HG03469 (cell line): ENCODE data around the gene APOL2.
"Not testable (repeated sequence)": the region's sequence is repeated elsewhere in the genome, so short reads cannot be mapped to it uniquely, and the experiment has no call there.

ENCODE experiments used
- ATAC-seq: cut with Tn5 transposase; IDR thresholded peaks from one replicate; pipeline ENCODE4 v1.9.1; 2021; ENCODE audit warnings: mild to moderate bottlenecking, moderate library complexity, moderate number of reproducible peaks; ENCODE audit not compliant: unreplicated experiment

The APOL2 gene, protein sequence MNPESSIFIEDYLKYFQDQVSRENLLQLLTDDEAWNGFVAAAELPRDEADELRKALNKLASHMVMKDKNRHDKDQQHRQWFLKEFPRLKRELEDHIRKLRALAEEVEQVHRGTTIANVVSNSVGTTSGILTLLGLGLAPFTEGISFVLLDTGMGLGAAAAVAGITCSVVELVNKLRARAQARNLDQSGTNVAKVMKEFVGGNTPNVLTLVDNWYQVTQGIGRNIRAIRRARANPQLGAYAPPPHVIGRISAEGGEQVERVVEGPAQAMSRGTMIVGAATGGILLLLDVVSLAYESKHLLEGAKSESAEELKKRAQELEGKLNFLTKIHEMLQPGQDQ

DNA sequence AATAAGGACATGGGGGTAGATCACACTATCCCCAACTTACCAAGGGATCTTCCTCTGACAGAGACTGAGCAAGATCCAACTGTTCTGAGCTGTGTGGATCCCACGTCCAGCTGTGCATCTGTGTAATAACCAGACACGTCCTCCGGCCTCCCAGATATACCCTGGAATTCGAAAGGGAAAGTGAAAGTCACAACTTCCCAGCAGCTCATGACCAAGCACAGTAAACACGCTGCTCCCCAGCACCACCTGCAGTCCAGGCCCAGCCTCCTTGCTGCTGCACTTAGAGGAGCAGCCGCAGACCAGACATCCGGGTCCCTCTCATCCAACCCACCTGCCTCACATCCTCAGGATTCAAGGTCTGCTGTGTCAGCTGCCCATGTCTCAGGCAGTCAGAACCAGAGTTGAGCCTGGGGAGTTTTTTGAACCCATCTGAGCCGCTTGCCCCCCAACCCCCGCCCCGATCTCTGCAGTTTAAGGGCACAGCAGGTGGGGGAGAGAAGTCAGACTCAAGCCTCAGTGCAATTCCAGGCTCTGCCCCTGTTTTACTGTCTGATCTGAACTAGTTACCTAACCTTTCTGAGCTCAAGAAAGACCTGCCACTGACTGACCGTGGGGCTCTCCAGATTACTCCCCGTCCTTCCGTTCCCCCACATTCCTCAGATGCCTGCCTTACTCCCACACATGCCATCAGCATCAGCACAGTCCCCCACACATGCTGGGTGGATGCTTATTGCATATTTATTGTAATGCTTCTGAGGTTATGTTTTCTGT lies at the start of gene APOL2:
APOL2 (minus strand) TSS at position 127 of the 771 bp plus-strand sequence. CDS start 6,365 bp downstream, outside the sequence.
- no peak for ATAC-seq

DNA sequence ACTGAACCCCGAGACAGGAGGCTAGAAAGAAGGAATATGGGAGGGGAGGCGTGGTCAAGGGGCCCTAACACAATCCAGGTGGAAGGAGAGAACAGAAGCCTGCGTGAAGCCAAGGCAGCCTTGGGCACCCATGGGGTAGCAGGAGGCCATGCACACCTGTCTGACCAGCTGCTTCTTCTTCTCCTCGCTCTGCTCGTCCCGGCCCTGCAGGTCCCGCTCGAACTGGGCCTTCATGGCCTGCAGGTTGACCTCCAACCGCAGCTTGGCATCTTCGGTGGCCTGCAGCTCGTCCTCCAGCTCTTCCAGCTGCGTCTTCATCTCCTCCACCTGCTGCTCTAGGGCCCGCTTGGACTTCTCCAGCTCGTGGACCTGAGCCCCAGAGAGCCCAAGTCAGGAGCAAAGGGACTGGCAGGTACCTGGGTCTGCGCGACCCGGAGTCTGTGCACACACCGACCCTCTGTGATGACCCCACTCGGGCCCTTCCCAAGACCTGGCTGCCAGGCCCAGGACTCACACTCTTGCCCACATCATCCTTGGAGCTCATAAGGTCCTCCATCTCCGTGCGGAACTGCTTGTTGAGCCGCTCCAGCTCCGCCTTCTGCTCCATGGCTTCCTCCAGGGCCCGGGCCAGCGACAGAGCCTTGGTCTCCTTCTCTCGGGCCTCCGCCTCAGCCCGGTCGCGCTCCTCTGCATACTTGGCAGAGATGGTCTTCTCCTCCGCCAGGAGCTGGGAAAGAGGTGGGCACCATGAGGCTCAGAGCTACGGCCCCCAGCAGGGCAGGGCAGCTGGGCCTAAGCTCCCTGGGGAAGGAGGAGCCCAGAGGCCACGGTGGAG lies 49.5 kb upstream of the APOL2 start:
- ATAC-seq = no peak

DNA sequence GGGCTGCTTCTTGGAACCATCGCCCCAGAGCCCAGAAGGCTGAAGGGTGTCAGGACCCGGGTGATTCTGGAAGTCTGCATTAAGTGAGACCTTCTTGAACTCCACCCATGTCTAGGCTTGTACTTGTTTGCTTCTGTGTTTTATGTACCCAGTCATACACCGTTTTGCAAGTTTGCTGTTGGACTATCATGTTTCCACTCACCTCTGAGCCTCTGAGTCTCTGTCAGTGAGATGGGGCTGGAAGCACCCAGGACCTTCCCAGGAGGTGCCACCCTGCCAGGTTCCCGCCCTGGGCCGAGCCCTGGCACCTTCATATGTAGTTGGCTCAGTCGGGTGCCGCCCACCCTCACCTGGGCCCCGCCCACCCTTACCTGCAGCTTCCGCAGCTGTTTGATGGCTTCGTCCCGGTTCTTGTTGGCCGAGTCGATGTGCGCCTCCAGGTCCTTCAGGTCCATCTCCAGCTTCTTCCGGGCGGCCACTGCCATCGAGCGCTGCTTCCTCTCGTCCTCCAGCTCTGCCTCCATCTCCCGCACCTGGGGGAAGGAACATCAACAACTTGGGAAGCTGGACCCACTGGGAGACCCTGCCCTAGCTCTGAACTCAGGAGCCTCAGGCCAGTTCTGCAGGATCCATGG lies 48.7 kb upstream of the APOL2 start:
- no peak for ATAC-seq

GRCh38 chr22:36286096-36286957 lies 47.0 kb upstream of the APOL2 start:
- ATAC-seq = no peak

DNA sequence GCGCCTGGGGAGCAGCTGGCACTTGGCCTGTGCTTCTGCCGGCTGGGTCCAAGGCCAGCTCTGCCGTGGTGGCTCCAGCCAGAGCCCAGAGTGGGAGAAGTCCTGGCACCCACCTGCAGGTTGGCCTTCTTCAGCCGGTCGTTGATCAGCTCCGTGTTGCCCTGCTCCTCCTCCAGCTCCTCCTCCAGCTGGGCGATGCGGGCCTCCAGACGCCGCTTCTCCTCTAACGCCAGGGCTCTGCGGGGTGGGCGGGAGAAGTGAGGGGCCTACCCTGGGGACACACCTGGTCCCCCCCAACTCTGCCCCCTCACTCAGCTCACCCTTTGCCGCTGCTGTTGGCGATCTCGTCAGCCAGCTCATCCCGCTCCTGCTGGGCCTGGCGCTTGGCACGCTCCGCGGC lies 46.2 kb upstream of the APOL2 start:
- ATAC-seq = no peak

DNA sequence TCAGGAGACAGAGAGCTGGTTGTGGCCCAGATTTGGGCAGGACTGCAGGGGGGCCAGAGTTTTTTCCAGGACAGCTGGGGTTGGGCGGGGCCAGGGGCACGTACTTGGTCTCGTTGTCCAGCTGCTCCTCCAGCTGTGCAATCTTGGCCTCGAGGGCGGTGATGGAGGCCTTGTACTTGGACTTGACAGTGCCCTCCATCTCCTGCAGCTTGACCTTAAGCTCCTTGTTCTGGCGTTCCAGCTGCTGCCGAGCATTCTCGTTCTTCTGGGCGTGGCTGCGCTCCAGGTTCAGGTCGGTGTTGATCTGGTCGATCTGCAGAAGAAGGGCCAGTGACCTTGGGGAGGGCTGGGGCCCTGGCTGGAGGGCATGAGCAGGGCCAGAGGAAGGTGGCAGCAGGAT lies 45.7 kb upstream of the APOL2 start:
- no peak for ATAC-seq

DNA sequence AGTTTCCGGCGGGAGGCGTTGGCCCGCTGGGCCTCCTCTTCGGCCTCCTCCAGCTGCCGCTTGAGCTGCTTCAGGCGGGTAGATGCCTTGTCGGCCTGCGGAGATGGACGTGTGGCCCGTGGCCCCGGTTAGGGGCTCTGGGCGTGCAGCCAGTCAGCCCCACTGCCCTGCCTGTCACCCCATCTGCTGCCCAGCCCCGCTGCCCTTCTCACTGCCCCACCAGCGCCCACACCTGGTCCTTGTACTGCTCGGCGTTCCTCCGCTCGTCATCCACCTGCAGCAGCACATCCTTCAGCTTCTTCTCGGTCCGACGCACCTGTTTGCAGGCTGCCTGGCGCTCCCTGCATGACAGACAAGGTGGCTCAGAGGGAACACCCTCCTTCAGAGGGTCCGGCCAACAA lies 44.8 kb upstream of the APOL2 start:
- no peak for ATAC-seq

DNA sequence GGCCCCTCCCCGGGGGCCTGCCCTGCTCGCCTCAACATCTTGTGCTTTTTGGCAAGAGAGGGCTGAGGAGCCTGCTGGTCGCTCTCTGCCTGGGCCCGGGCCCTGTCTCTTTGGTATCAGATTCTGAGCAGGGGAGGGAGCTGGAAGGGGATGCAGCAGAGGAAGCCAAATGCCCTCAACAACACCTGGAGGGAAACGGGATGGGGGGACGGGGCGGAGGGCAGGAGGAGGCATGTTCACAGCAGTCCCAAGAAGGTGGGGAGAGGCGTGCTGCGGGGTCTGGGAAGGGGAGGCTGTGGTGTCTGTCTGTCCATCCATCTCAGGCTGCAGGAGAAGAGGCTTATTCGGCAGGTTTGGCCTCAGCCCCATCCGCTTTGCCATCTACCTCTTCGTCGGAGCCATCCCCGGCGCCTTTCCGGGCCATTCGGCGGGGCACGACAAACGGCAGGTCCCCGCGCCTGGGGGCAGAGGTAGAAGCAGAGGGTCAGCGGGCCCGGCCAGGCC lies 43.1 kb upstream of the APOL2 start:
- no peak for ATAC-seq

DNA sequence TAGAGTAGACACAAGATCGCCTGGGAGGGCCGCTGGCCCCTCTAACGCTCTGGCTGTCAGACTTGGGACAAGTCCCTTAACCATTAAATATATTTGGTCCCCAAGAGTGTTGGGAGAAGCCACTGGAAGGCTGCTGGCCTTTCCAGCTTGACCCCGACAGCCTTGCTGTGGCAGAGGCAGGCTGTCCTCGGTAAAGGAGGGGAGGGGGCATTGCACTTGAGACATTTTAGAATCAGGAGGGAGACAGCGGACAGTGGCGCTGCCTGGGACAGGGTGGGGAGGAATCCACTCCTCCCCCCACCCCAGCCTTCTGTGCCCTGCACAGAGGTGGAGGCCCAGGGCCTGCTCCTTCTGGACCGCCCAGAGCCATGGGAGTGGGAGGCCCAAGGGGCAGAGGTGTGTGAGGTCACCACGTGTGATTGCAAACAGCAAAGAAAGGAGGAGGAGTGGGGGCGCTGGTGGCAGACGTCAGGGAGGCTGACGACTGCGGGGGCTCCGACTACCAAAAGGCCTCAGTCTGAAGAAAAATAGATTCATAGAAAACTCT lies 42.5 kb upstream of the APOL2 start:
- no peak for ATAC-seq

GRCh38 chr22:36280379-36280778 lies 41.1 kb upstream of the APOL2 start:
- no peak for ATAC-seq

- ATAC-seq = no peak
These were observed 39.9 kb upstream of the APOL2 start for GRCh38 chr22:36279219-36279666.

DNA sequence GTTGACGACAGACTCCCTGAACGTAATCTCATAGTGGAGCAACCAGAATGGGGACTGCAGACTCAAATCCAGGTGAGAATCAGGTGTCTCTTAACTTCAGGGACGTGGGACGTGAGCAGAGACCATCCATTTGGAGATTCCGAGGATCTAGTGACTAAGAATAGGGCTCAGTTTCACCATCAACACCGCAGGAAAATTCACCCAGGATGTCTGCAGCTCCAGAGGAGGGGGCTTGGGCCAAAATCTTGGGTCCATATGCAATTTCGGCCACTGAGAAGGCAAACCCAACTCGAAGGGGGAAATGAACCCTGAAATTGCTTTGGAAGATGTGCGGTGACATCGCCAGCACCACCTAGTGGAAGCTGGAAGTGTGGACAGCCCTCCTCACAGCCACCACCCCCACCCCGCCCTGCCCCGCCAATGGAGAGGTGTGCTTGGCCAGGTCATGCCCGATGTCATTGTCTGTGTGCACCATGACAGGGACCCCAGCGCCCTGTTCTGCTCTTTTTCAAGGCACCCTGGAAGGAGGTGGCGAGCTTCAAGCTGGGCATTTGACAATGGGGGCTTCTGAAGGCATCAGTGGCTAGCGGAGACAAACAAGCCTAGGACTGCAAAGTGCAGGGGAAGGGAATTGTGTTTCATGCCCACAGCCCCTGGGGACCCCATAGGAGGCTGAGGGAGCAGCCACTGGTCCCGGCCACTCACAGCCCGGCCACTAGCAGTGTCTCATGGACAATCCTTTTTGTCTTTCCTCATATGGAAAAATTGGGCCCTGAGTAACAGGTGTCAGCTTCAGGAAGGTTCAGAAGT lies 38.4 kb upstream of the APOL2 start:
- no peak for ATAC-seq

DNA sequence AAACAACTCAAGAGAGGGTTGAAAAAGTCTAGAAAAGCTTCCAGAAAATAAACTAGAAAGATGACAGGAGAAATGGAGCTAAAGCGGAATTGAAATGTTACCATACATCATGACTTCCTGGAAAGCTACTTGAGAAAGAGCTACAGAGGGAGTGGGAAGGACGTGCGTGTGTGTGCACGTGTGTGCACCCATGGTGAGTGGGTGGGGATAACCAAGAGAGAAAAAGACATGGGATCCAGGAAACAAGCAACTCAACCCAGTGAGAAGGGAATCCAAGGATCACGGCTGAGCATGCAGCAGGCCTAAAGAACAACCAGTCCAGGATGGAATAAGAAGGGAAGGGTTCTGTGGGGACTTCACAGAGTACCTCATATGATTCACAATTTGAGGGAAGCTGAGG lies 35.2 kb upstream of the APOL2 start:
- no peak for ATAC-seq

DNA sequence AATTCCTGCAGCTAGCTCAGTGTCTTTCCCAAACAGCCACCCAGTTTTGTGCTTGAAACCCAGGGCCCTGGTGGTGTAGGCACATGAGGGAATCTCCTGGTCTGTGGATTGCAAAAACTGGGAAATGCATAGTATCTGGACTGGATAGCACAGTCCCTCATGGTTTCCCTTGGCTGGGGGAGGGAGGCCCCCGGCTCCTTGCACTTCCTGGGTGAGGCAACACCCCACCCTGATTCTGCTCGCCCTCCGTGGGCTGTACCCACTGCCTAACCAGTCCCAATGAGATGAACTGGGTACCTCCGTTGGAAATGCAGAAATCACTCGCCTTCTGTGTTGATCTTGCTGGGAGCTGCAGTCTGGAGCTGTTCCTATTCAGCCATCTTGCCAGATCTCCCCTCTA lies 32.6 kb upstream of the APOL2 start:
- not testable (repeated sequence) for ATAC-seq

- ATAC-seq = not testable (repeated sequence)
These were observed 31.9 kb upstream of the APOL2 start for GRCh38 chr22:36271231-36271630.

- ATAC-seq = no peak
These were observed 28.7 kb upstream of the APOL2 start for GRCh38 chr22:36267896-36268485.

DNA sequence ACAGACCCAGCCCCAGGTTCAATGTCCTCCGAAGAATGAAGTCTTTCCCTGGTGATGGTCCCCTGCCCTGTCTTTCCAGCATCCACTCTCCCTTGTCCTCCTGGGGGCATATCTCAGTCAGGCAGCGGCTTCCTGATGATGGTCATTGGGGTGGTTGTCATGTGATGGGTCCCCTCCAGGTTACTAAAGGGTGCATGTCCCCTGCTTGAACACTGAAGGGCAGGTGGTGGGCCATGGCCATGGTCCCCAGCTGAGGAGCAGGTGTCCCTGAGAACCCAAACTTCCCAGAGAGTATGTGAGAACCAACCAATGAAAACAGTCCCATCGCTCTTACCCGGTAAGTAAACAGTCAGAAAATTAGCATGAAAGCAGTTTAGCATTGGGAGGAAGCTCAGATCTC lies 27.7 kb upstream of the APOL2 start:
- no peak for ATAC-seq
